ENCODE data around the gene SCAF1. TPM values are rescaled to one million over a fixed set of nuclear protein-coding genes. Genes with fewer than 3 reads are reported as not detected.

The SCAF1 gene
- total and polyA plus RNA-seq, 9 of the 15 experiments (the other 6 are each of a cell fraction or from before 2014, with no cell fraction given), result 0.20 to 79.0 (median 4.9) TPM

DNA sequence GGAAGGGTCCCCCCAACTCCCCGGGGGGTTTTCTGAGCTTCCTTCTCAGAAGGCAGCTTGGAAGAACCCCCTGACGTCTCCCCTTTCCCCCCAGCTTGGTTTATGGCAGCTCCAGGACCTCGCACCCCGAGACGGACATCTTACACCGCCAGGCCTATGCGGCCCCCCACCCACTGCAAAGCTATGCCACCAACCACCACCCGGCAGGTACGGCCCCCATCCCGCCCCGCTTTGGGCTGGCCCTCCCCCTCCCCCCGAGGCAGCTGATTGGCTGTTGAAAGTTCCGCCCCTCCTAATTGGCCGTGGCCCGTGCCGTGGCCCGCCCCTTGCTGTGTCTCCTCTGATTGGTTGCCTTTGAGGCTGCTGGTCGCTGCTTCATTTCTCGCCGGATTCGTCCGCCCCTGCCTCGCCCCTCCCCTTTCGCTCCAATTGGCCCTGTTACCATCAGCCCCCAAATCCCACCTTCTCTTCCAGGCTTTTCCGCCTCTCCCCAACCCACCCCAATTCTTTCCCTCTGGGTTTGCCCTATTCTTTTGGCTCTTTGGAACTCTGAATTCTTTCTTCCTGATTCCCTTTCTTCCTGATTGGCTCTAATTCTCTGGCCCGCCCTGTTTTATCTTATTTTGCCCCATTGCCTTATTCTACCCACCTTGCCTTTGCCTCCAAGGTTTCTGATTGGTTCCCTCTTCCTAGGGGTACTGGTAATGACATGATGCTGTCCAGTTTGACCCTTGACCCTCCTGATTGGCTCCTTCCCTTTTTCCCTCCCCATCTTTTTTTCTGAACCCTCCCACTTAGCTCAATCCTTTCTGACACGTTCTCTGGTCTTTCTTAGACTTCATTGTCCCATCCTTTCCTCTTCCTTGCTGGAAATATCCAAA, 48.5 kb upstream of the SCAF1 start (continued):
- TF ChIP-seq, protein P1, sequence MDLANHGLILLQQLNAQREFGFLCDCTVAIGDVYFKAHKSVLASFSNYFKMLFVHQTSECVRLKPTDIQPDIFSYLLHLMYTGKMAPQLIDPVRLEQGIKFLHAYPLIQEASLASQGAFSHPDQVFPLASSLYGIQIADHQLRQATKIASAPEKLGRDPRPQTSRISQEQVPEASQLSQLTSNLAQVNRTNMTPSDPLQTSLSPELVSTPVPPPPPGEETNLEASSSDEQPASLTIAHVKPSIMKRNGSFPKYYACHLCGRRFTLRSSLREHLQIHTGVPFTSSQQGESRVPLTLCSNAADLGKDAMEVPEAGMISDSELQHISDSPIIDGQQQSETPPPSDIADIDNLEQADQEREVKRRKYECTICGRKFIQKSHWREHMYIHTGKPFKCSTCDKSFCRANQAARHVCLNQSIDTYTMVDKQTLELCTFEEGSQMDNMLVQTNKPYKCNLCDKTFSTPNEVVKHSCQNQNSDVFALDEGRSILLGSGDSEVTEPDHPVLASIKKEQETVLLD (IDR thresholded peaks at IDR 0.05), result peak; percentile 62; the same call in 1 of the 2 replicates
- TF ChIP-seq ZNF551 (CRISPR knock-in tag; IDR thresholded peaks at IDR 0.05), result no peak
- TF ChIP-seq, protein P2, sequence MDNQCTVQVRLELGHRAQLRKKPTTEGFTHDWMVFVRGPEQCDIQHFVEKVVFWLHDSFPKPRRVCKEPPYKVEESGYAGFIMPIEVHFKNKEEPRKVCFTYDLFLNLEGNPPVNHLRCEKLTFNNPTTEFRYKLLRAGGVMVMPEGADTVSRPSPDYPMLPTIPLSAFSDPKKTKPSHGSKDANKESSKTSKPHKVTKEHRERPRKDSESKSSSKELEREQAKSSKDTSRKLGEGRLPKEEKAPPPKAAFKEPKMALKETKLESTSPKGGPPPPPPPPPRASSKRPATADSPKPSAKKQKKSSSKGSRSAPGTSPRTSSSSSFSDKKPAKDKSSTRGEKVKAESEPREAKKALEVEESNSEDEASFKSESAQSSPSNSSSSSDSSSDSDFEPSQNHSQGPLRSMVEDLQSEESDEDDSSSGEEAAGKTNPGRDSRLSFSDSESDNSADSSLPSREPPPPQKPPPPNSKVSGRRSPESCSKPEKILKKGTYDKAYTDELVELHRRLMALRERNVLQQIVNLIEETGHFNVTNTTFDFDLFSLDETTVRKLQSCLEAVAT (IDR thresholded peaks at IDR 0.05), result peak in 1 of 2 experiments; percentile 58; a peak in 1 of 4 replicates
- TF ChIP-seq, protein P3, sequence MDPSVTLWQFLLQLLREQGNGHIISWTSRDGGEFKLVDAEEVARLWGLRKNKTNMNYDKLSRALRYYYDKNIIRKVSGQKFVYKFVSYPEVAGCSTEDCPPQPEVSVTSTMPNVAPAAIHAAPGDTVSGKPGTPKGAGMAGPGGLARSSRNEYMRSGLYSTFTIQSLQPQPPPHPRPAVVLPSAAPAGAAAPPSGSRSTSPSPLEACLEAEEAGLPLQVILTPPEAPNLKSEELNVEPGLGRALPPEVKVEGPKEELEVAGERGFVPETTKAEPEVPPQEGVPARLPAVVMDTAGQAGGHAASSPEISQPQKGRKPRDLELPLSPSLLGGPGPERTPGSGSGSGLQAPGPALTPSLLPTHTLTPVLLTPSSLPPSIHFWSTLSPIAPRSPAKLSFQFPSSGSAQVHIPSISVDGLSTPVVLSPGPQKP (CRISPR knock-in tag; IDR thresholded peaks at IDR 0.05), result no peak
- no peak for TF ChIP-seq ZNF707 (CRISPR knock-in tag; conservative IDR thresholded peaks at IDR 0.05)
- TF ChIP-seq ZNF444 (CRISPR knock-in tag; IDR thresholded peaks at IDR 0.05), result peak; percentile 69; the same call in 1 of the 2 replicates
- TF ChIP-seq TAF1 (IDR thresholded peaks at IDR 0.05; ENCODE audit: control insufficient read depth, extremely low read depth, insufficient read depth, low read length, severe bottlenecking), result peak; percentile 40
- TF ChIP-seq, protein P4, sequence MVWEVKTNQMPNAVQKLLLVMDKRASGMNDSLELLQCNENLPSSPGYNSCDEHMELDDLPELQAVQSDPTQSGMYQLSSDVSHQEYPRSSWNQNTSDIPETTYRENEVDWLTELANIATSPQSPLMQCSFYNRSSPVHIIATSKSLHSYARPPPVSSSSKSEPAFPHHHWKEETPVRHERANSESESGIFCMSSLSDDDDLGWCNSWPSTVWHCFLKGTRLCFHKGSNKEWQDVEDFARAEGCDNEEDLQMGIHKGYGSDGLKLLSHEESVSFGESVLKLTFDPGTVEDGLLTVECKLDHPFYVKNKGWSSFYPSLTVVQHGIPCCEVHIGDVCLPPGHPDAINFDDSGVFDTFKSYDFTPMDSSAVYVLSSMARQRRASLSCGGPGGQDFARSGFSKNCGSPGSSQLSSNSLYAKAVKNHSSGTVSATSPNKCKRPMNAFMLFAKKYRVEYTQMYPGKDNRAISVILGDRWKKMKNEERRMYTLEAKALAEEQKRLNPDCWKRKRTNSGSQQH (CRISPR knock-in tag; IDR thresholded peaks at IDR 0.05), result 0 out of 2 replicates have a peak, but pooled peaks have one; percentile 28
- 0 out of 4 replicates have a peak, but pooled peaks of 1 of the 2 experiments have one; percentile 4 for TF ChIP-seq SIN3A (IDR thresholded peaks at IDR 0.05; ENCODE audit: borderline replicate concordance in 2 of 2, control insufficient read depth in 1 of 2, low read depth in 2 of 2, low read length in 2 of 2)
- no peak for TF ChIP-seq CHCHD3 (CRISPR knock-in tag; IDR thresholded peaks at IDR 0.05)
- TF ChIP-seq HDGF (IDR thresholded peaks at IDR 0.05), result peak; percentile 97
- TF ChIP-seq, protein P5, sequence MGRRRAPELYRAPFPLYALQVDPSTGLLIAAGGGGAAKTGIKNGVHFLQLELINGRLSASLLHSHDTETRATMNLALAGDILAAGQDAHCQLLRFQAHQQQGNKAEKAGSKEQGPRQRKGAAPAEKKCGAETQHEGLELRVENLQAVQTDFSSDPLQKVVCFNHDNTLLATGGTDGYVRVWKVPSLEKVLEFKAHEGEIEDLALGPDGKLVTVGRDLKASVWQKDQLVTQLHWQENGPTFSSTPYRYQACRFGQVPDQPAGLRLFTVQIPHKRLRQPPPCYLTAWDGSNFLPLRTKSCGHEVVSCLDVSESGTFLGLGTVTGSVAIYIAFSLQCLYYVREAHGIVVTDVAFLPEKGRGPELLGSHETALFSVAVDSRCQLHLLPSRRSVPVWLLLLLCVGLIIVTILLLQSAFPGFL (CRISPR knock-in tag; IDR thresholded peaks at IDR 0.05), result no peak
- TF ChIP-seq, protein P6, sequence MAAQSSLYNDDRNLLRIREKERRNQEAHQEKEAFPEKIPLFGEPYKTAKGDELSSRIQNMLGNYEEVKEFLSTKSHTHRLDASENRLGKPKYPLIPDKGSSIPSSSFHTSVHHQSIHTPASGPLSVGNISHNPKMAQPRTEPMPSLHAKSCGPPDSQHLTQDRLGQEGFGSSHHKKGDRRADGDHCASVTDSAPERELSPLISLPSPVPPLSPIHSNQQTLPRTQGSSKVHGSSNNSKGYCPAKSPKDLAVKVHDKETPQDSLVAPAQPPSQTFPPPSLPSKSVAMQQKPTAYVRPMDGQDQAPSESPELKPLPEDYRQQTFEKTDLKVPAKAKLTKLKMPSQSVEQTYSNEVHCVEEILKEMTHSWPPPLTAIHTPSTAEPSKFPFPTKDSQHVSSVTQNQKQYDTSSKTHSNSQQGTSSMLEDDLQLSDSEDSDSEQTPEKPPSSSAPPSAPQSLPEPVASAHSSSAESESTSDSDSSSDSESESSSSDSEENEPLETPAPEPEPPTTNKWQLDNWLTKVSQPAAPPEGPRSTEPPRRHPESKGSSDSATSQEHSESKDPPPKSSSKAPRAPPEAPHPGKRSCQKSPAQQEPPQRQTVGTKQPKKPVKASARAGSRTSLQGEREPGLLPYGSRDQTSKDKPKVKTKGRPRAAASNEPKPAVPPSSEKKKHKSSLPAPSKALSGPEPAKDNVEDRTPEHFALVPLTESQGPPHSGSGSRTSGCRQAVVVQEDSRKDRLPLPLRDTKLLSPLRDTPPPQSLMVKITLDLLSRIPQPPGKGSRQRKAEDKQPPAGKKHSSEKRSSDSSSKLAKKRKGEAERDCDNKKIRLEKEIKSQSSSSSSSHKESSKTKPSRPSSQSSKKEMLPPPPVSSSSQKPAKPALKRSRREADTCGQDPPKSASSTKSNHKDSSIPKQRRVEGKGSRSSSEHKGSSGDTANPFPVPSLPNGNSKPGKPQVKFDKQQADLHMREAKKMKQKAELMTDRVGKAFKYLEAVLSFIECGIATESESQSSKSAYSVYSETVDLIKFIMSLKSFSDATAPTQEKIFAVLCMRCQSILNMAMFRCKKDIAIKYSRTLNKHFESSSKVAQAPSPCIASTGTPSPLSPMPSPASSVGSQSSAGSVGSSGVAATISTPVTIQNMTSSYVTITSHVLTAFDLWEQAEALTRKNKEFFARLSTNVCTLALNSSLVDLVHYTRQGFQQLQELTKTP (IDR thresholded peaks at IDR 0.05; ENCODE audit: low read depth in 1 of 2, partially characterized antibody in 2 of 2), result peak; percentile 31 to 74
- TF ChIP-seq NCOA6 (IDR thresholded peaks at IDR 0.05), result no peak
- TF ChIP-seq ARID2 (IDR thresholded peaks at IDR 0.05), result 0 out of 2 replicates have a peak, but pooled peaks have one; percentile 29

Data from K562 (cell line).